K562 (cell line): ENCODE results near the gene ZNF410. TPM values are rescaled to one million over a fixed set of nuclear protein-coding genes. Genes with fewer than 3 reads are reported as not detected.

ENCODE experiments used
- HOXB6 ChIP-seq: fragments of 250-450 bp; sonication (Bioruptor Pico); IDR thresholded peaks from 2 replicates; pipeline ENCODE4 v1.5.1; 2022; ENCODE audit warnings: mild to moderate bottlenecking, borderline replicate concordance
- JUND ChIP-seq, 2 experiments: IDR thresholded peaks; 2 replicates in 1 of 2; 3 replicates in 1 of 2; pipeline ENCODE4 v1.6.1; 2011; ENCODE audit warnings: borderline replicate concordance in 2 of 2, low read depth in 2 of 2, low read length in 2 of 2, improper control_type of control experiment in 1 of 2, missing biosample characterization in 1 of 2, missing genetic modification characterization in 1 of 2, missing genetic modification reagents in 1 of 2
- KAT7 ChIP-seq: sonication (generic); formaldehyde crosslinking; IDR thresholded peaks from 2 replicates; pipeline ENCODE4 v1.8.0; 2022; ENCODE audit warnings: missing genetic modification reagents, mild to moderate bottlenecking, borderline replicate concordance
- MBD2 ChIP-seq: sonication (generic); IDR thresholded peaks from 2 replicates; pipeline ENCODE4 v1.6.1; 2016; ENCODE audit warnings: low read depth, borderline replicate concordance
- NR3C1 ChIP-seq: sonication (generic); formaldehyde crosslinking; IDR thresholded peaks from 2 replicates; pipeline ENCODE4 v1.8.1; 2022; ENCODE audit warnings: missing genetic modification reagents
- PPARD ChIP-seq: fragments of 250-450 bp; sonication (Bioruptor Pico); IDR thresholded peaks from 2 replicates; pipeline ENCODE4 v1.8.0; 2022; ENCODE audit warnings: inconsistent platforms, mild to moderate bottlenecking, moderate library complexity
- SAP30 ChIP-seq: fragments of 200-600 bp; sonication (generic); IDR thresholded peaks from 2 replicates; pipeline ENCODE4 v1.6.1; 2012; ENCODE audit warnings: borderline replicate concordance, low read depth, mild to moderate bottlenecking, moderate library complexity, low read length, control low read depth, inconsistent platforms; ENCODE audit not compliant: insufficient read depth, poor library complexity, severe bottlenecking
- TEAD4 ChIP-seq, 2 experiments: sonication (generic) in 1 of 2; formaldehyde crosslinking in 1 of 2; IDR thresholded peaks; 2 replicates each; pipeline versions ENCODE4 v1.6.1 to v1.8.0; 2012 to 2022; ENCODE audit warnings: borderline replicate concordance in 1 of 2, inconsistent platforms in 1 of 2, low read length in 1 of 2, mild to moderate bottlenecking in 1 of 2, missing genetic modification reagents in 1 of 2
- ZBTB7A ChIP-seq: IDR thresholded peaks from 2 replicates; pipeline ENCODE4 v1.6.1; 2011; ENCODE audit warnings: low read depth, mild to moderate bottlenecking, low read length, moderate library complexity, borderline replicate concordance; ENCODE audit not compliant: control insufficient read depth
- ZNF584 ChIP-seq: fragments of 200-800 bp; sonication (Bioruptor generic); IDR thresholded peaks from 2 replicates; pipeline ENCODE4 v1.6.1; 2016; ENCODE audit warnings: low read depth, mild to moderate bottlenecking, missing genetic modification characterization, missing compliant biosample characterization
- ZNF699 ChIP-seq: fragments of 250-450 bp; sonication (Bioruptor Pico); IDR thresholded peaks from 2 replicates; pipeline ENCODE4 v1.8.0; 2021; ENCODE audit warnings: mild to moderate bottlenecking, moderate library complexity; ENCODE audit not compliant: insufficient replicate concordance
- ZNF76 ChIP-seq: fragments of 250-450 bp; sonication (Bioruptor Pico); IDR thresholded peaks from 2 replicates; pipeline ENCODE4 v1.4.0; 2020; ENCODE audit warnings: mild to moderate bottlenecking, moderate library complexity, borderline replicate concordance
- polyA plus RNA-seq, 8 experiments: library from polyadenylated mRNA; depleted of rRNA in 4 of 8; stranded (reverse) in 5 of 8; unstranded in 3 of 8; fragments of >200 nt; fragmentation: Nextera tagmentation in 2 of 8; fragmentation: Illumina TruSeq in 1 of 8; extraction: Ambion mirVana in 2 of 8; extraction: Trizol in 1 of 8; gene quantifications; 2 replicates each; pipeline versions ENCODE4 v1.2.1 to v1.2.3, GENCODE V29; 2011 to 2014; ENCODE audit warnings: inconsistent platforms in 1 of 8, missing spikeins in 1 of 8
- total RNA-seq, 7 experiments: library from RNA; depleted of rRNA in 6 of 7; stranded (reverse); fragments of >200 nt in 6 of 7; fragmentation: Illumina TruSeq in 2 of 7; extraction: Trizol in 2 of 7; gene quantifications; 2 replicates each; pipeline versions ENCODE4 v1.2.1 to v1.2.3, GENCODE V29; 2011 to 2021; ENCODE audit warnings: low replicate concordance in 1 of 7
- TF ChIP-seq, protein P1 (sequence below): fragments of 450-650 bp; conservative IDR thresholded peaks from 2 replicates; pipeline ENCODE4 v1.6.1; 2016; ENCODE audit warnings: missing genetic modification characterization, low read depth, mild to moderate bottlenecking, control low read depth, missing compliant biosample characterization
- TF ChIP-seq, protein P2 (sequence below): fragments of 450-650 bp; formaldehyde crosslinking; conservative IDR thresholded peaks from 2 replicates; pipeline ENCODE4 v1.4.0; 2022; ENCODE audit warnings: mild to moderate bottlenecking, missing genetic modification characterization
- TF ChIP-seq, protein P3 (sequence below), 2 experiments: fragments of 450-650 bp in 1 of 2; sonication (generic) in 1 of 2; formaldehyde crosslinking; conservative IDR thresholded peaks; 2 replicates each; pipeline versions ENCODE4 v1.4.0 to v1.8.1; 2020 to 2022; ENCODE audit warnings: mild to moderate bottlenecking in 1 of 2, missing genetic modification reagents in 1 of 2
- TF ChIP-seq, protein P4 (sequence below): sonication (generic); formaldehyde crosslinking; IDR thresholded peaks from 2 replicates; pipeline ENCODE4 v1.4.0; 2020; ENCODE audit warnings: mild to moderate bottlenecking, missing genetic modification reagents
- TF ChIP-seq, protein P5 (sequence below): fragments of 200-800 bp; sonication (Bioruptor generic); IDR thresholded peaks from 2 replicates; pipeline ENCODE4 v1.6.1; 2017; ENCODE audit warnings: missing genetic modification characterization, missing compliant biosample characterization

The ZNF410 gene
- total and polyA plus RNA-seq, 9 of the 15 experiments (the other 6 are each of a cell fraction or from before 2014, with no cell fraction given) = 20.5 to 64.8 (median 38.7) TPM

DNA sequence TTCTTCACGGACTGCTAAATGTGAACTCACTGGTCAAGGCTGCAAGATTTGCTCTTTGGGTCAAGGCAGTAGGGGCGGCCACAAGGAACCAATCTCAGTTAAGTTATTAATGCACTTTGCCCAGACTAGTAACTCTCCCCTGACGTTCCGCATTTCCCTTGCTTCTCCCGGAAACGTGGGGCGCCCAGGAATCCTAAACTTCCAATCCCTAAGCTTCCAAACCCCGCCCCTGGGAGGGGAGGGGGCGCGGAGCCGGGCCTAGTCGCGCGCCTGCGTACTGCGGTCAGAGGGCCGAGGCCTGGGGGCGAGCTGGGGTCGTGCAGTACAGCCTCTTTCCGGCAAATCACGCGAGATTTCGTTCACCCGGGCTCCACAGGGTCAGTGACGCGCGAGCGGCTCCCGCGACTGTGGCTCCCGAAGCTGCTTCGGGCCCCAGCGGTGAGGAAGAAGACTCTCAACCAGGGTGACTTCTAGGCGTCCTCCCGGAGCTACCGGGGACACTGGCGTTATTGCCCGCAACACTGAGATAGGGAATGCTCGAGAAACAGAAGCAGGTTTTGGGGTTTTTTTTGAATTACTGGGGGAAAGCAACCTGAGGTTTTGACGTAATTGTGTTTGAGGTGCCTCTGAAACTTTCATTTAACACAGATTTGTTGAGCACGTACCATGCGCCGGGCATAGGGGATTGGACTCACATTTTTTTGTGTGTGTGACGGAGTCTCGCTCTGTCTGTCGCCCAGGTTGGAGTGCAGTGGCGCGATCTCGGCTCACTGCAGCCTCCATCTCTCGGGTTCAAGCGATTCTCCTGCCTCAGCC lies 34.9 kb upstream of the ZNF410 start, which contains the start of gene PTGR2 (continued):
- TF ChIP-seq PPARD (CRISPR knock-in tag) = no peak
- TF ChIP-seq, protein P1, sequence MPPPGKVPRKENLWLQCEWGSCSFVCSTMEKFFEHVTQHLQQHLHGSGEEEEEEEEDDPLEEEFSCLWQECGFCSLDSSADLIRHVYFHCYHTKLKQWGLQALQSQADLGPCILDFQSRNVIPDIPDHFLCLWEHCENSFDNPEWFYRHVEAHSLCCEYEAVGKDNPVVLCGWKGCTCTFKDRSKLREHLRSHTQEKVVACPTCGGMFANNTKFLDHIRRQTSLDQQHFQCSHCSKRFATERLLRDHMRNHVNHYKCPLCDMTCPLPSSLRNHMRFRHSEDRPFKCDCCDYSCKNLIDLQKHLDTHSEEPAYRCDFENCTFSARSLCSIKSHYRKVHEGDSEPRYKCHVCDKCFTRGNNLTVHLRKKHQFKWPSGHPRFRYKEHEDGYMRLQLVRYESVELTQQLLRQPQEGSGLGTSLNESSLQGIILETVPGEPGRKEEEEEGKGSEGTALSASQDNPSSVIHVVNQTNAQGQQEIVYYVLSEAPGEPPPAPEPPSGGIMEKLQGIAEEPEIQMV (tag) = no peak
- TF ChIP-seq JUND (IDR thresholded peaks at IDR 0.05; ENCODE audit: borderline replicate concordance, low read depth, low read length) = peak; percentile 30; the same call in 1 of the 2 replicates
- TF ChIP-seq JUND (tag; IDR thresholded peaks at IDR 0.05; ENCODE audit: borderline replicate concordance, low read depth, low read length) = no peak
- peak; percentile 97; the same call in 1 of the 2 replicates for TF ChIP-seq ZBTB7A
- no peak for TF ChIP-seq ZNF76 (CRISPR knock-in tag)
- TF ChIP-seq SAP30 = no peak
- TF ChIP-seq, protein P2, sequence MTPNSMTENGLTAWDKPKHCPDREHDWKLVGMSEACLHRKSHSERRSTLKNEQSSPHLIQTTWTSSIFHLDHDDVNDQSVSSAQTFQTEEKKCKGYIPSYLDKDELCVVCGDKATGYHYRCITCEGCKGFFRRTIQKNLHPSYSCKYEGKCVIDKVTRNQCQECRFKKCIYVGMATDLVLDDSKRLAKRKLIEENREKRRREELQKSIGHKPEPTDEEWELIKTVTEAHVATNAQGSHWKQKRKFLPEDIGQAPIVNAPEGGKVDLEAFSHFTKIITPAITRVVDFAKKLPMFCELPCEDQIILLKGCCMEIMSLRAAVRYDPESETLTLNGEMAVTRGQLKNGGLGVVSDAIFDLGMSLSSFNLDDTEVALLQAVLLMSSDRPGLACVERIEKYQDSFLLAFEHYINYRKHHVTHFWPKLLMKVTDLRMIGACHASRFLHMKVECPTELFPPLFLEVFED (CRISPR knock-in tag) = no peak
- TF ChIP-seq ZNF584 (CRISPR knock-in tag) = no peak
- no peak for TF ChIP-seq ZNF699 (CRISPR knock-in tag)
- TF ChIP-seq, protein P3, sequence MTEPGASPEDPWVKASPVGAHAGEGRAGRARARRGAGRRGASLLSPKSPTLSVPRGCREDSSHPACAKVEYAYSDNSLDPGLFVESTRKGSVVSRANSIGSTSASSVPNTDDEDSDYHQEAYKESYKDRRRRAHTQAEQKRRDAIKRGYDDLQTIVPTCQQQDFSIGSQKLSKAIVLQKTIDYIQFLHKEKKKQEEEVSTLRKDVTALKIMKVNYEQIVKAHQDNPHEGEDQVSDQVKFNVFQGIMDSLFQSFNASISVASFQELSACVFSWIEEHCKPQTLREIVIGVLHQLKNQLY (CRISPR knock-in tag; conservative IDR thresholded peaks at IDR 0.05) = no peak
- TF ChIP-seq NR3C1 = no peak
- TF ChIP-seq, protein P4, sequence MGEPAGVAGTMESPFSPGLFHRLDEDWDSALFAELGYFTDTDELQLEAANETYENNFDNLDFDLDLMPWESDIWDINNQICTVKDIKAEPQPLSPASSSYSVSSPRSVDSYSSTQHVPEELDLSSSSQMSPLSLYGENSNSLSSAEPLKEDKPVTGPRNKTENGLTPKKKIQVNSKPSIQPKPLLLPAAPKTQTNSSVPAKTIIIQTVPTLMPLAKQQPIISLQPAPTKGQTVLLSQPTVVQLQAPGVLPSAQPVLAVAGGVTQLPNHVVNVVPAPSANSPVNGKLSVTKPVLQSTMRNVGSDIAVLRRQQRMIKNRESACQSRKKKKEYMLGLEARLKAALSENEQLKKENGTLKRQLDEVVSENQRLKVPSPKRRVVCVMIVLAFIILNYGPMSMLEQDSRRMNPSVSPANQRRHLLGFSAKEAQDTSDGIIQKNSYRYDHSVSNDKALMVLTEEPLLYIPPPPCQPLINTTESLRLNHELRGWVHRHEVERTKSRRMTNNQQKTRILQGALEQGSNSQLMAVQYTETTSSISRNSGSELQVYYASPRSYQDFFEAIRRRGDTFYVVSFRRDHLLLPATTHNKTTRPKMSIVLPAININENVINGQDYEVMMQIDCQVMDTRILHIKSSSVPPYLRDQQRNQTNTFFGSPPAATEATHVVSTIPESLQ (CRISPR knock-in tag) = no peak
- peak; percentile 27; the same call in 1 of the 2 replicates for TF ChIP-seq KAT7
- TF ChIP-seq TEAD4 (IDR thresholded peaks at IDR 0.05; ENCODE audit: low read length) = no peak
- no peak for TF ChIP-seq TEAD4 (CRISPR knock-in tag; IDR thresholded peaks at IDR 0.05; ENCODE audit: borderline replicate concordance)
- TF ChIP-seq MBD2 = 0 out of 2 replicates have a peak, but pooled peaks have one; percentile 19
- no peak for TF ChIP-seq HOXB6 (CRISPR knock-in tag)
- TF ChIP-seq, protein P5, sequence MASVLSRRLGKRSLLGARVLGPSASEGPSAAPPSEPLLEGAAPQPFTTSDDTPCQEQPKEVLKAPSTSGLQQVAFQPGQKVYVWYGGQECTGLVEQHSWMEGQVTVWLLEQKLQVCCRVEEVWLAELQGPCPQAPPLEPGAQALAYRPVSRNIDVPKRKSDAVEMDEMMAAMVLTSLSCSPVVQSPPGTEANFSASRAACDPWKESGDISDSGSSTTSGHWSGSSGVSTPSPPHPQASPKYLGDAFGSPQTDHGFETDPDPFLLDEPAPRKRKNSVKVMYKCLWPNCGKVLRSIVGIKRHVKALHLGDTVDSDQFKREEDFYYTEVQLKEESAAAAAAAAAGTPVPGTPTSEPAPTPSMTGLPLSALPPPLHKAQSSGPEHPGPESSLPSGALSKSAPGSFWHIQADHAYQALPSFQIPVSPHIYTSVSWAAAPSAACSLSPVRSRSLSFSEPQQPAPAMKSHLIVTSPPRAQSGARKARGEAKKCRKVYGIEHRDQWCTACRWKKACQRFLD (CRISPR knock-in tag) = peak; percentile 58; the same call in 1 of the 2 replicates
